ENCODE data around the gene CLSTN2.

CLSTN2 gene

DNA sequence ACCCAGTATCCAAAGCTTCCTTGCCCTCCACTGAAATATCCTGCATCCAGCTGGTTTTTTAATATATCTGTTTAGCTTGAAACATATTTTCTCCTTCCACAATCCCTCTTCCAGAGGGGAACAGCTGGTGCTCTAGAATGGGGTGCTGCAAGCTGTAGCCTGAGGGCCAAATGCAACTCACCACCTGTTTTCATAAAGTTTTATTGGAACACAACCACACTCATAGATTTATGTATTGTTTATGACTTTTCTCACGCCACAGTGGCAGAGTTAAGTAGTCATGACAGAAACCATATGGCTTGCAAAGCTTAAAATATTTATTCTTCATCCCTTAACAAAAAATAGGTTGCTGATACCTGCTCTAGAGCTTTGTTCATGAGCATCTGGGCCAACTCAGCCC, 298.7 kb downstream of the CLSTN2 start:
- H3K27ac ChIP-seq (ENCODE audit: low read depth, low read length): no peak overlapping the region
- H3K4me1 ChIP-seq (ENCODE audit: control insufficient read depth, insufficient read depth, low read length): no peaks in the 10 kb centered on the region
- no peak overlapping the region for H3K4me3 ChIP-seq (ENCODE audit: low read length)
- no peaks in the 10 kb centered on the region for H3K27me3 ChIP-seq (ENCODE audit: control insufficient read depth, insufficient read depth, low read length)
- no peak overlapping the region for H3K9ac ChIP-seq (ENCODE audit: low read length)
- no peaks in the 10 kb centered on the region for H3K36me3 ChIP-seq (ENCODE audit: control insufficient read depth, insufficient read depth, low read length)

DNA sequence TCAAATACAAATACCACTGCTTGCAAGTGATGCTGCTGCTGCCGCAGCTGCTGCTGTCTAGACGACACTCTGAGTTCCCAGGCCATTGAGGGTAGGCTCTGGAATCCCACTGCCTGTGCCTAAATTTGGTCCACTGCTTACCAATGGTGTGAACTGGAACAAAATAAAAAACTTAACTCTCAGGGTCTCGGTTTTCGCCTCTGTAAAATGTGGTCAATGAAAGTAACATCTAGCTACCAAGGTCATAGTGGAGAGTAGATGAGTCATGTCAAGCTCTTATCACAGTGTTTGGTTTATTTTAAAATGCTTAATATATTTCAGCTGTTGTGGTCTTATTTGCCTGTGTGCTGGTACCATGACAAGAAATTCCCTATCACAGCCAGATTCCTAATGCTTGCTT, 299.3 kb downstream of the CLSTN2 start:
- Histone ChIP-seq H3K9ac (ENCODE audit: low read length) (no peak overlapping the region), H3K27ac (ENCODE audit: low read depth, low read length) (no peak overlapping the region), H3K4me3 (ENCODE audit: low read length) (no peak overlapping the region), H3K4me1 (ENCODE audit: control insufficient read depth, insufficient read depth, low read length) (no peaks in the 10 kb centered on the region), H3K36me3 (ENCODE audit: control insufficient read depth, insufficient read depth, low read length) (no peaks in the 10 kb centered on the region), H3K27me3 (ENCODE audit: control insufficient read depth, insufficient read depth, low read length) (no peaks in the 10 kb centered on the region)

DNA sequence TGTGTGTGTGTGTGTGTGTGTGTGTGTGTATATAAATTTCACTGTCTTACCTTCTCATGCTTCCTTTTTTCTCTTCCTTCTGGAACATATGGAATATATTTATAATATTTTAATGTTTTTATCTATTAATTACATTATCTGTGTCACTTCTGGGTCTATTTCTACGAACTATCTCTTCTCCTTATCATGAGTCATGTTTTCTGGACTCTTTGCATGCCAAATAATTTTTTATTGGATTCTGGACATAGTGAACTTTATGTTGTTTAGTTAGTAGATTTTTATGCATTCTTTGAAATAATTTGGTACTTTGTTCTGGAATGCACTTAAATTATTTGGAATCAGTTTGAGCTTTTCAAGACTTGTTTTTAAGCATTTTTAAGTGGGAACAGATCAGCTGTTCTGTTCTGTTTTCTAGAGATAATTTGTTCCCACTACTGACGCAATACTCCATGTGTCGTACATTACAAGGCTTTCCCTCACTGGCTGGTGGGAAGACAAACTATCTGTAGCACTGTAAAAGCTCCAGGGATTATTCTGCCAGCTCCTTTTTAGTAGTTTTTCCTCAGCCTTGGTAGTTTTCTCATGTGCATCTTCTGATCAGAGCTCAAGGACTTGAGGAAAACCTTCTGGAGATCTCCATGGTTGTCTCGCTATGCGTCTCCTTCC, 302.0 kb downstream of the CLSTN2 start:
- Histone ChIP-seq H3K27me3 (ENCODE audit: control insufficient read depth, insufficient read depth, low read length) (no peaks in the 10 kb centered on the region), H3K36me3 (ENCODE audit: control insufficient read depth, insufficient read depth, low read length) (no peaks in the 10 kb centered on the region), H3K9ac (ENCODE audit: low read length) (no peak overlapping the region), H3K4me3 (ENCODE audit: low read length) (no peak overlapping the region), H3K27ac (ENCODE audit: low read depth, low read length) (no peak overlapping the region), H3K4me1 (ENCODE audit: control insufficient read depth, insufficient read depth, low read length) (no peaks in the 10 kb centered on the region)

DNA sequence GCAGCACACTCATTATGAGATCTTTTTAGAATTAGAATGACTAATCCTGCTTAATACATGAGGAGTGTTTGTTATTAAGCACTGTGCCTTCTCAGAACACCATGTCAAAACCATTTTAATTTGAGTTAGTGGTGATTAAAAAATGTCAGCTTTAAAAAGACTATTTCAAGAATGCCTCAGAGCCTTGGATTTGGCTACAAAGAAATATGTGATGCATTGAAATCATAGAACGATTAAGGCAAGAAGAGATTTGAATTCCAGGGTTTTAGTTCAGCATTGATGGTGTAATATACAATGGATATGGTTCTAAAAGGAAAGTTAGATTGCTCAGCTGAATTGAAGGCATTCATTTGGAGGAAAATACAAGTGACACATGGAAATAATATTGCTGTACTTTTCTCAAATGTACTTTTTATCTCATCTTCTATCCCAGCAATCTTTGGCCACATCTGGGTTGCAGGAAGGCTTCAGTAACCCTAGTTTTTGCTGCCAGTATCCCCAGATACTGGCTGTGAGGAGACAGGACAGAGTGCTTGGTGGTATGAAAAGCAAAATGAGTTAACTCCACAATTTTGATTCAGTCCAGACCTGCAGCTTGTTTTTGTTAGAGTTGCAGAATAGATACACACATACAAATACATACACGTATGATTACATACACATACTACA, 303.8 kb downstream of the CLSTN2 start:
- no peaks in the 10 kb centered on the region for H3K27me3 ChIP-seq (ENCODE audit: control insufficient read depth, insufficient read depth, low read length)
- H3K36me3 ChIP-seq (ENCODE audit: control insufficient read depth, insufficient read depth, low read length): no peaks in the 10 kb centered on the region
- no peaks in the 10 kb centered on the region for H3K4me1 ChIP-seq (ENCODE audit: control insufficient read depth, insufficient read depth, low read length)
- H3K9ac ChIP-seq (ENCODE audit: low read length): no peak overlapping the region
- H3K4me3 ChIP-seq (ENCODE audit: low read length): no peak overlapping the region
- no peak overlapping the region for H3K27ac ChIP-seq (ENCODE audit: low read depth, low read length)

DNA sequence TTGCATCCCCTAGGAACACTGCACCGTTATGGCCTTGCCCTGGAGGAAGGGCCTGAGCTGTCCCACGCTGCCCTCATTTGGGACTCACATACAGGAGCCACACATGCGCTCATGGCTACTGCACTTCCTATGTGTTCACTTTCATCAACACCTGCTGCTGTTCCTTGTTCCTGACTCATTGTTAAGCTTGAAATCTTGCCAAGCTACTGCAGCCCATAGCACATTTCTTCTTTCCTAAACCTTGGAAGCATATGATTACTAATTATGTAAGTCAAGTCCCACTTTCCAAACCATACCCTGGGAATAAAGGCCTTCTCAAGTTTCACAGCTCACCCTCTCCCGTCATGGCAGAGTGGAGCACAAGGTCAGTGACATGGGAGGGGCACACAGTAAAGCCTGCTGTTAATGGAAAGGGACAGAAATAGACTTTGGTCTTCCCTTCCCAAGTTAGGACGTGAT, 307.9 kb downstream of the CLSTN2 start:
- no peaks in the 10 kb centered on the region for H3K36me3 ChIP-seq (ENCODE audit: control insufficient read depth, insufficient read depth, low read length)
- no peak overlapping the region for H3K9ac ChIP-seq (ENCODE audit: low read length)
- no peak overlapping the region for H3K4me3 ChIP-seq (ENCODE audit: low read length)
- no peak overlapping the region for H3K27ac ChIP-seq (ENCODE audit: low read depth, low read length)
- H3K4me1 ChIP-seq (ENCODE audit: control insufficient read depth, insufficient read depth, low read length): no peaks in the 10 kb centered on the region
- no peaks in the 10 kb centered on the region for H3K27me3 ChIP-seq (ENCODE audit: control insufficient read depth, insufficient read depth, low read length)

DNA sequence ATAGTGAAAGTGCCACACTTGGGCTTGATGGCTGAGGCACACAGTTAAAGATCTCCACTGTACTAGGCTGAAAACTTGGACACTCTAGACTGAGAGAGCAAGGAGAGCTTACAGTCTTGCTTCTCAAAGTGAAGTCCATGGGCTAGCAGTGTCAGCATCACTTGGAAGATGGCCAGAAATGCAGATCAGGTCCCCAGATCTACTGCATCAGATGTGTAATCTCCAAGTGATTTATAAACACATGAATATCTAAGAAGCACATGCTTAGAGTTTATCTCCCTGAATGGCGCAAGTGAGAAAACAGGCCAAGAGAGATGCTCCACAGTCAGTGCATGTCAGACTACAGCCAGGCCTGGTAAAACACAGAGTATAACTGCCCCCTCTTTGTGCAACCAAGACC, 308.6 kb downstream of the CLSTN2 start:
- Histone ChIP-seq H3K27ac (ENCODE audit: low read depth, low read length) (no peak overlapping the region), H3K4me3 (ENCODE audit: low read length) (no peak overlapping the region), H3K36me3 (ENCODE audit: control insufficient read depth, insufficient read depth, low read length) (no peaks in the 10 kb centered on the region), H3K4me1 (ENCODE audit: control insufficient read depth, insufficient read depth, low read length) (no peaks in the 10 kb centered on the region), H3K9ac (ENCODE audit: low read length) (no peak overlapping the region), H3K27me3 (ENCODE audit: control insufficient read depth, insufficient read depth, low read length) (no peaks in the 10 kb centered on the region)

DNA sequence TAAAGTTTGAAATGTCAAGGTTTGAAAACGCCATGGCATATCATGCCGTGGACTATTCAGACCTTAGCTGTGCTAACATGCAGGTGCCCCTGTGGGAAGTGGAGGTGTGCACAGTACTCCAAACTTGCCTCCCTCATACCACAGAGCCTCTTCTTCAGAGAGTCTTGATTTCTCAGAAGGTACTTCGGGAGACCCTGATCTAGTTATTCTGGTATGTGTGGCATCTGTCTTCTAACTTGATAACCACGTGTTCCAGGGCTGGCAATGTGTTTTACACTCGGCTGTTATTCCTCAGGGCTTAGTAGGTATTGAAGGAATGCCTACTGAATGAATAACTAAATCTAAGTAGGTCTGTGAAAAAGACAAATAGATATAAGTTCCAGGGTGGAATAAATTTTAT, 309.9 kb downstream of the CLSTN2 start:
- Histone ChIP-seq H3K9ac (ENCODE audit: low read length) (no peak overlapping the region), H3K4me1 (ENCODE audit: control insufficient read depth, insufficient read depth, low read length) (no peaks in the 10 kb centered on the region), H3K4me3 (ENCODE audit: low read length) (no peak overlapping the region), H3K27ac (ENCODE audit: low read depth, low read length) (no peak overlapping the region), H3K27me3 (ENCODE audit: control insufficient read depth, insufficient read depth, low read length) (no peaks in the 10 kb centered on the region), H3K36me3 (ENCODE audit: control insufficient read depth, insufficient read depth, low read length) (no peaks in the 10 kb centered on the region)

DNA sequence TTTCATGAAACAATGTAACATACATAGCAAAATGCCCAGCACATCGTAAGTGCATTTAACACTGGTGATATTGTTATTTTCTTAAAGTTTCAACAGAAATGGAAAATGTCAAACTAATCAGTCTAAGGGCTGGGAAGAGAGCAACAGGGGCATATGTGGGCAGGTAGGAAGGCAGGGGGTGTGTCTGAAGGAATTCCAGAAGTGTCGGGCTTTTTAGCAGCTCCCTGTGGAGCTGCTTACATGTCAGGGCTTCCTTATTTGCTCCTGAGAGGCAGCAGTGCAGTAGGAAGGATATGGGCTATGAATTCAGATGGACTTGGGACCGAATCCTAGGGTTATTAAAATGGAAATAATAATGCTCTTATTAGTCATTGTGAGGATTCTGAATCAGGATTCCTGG, 311.6 kb downstream of the CLSTN2 start:
- Histone ChIP-seq H3K36me3 (ENCODE audit: control insufficient read depth, insufficient read depth, low read length) (no peaks in the 10 kb centered on the region), H3K27me3 (ENCODE audit: control insufficient read depth, insufficient read depth, low read length) (no peaks in the 10 kb centered on the region), H3K4me1 (ENCODE audit: control insufficient read depth, insufficient read depth, low read length) (no peaks in the 10 kb centered on the region), H3K4me3 (ENCODE audit: low read length) (no peak overlapping the region), H3K9ac (ENCODE audit: low read length) (no peak overlapping the region), H3K27ac (ENCODE audit: low read depth, low read length) (no peak overlapping the region)

DNA sequence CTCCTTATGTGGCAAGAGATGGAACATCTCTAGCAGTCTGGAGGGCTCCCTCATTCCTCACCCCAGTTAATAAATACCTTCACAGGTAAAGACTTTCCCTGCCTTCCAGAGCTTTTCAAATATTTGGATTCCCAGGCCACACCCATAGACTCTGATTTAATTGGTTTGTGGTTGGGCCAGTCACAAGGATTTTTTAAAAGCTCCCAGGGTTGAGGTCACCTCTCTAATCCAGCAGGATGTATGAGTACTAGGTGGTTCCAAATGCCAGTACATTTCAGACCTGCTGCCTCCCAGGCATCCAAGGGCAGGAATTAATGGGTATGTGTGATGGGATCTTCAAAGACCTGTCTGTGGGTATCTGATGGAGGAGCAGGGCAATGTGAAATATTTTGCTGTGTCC, 312.8 kb downstream of the CLSTN2 start:
- Histone ChIP-seq H3K4me1 (ENCODE audit: control insufficient read depth, insufficient read depth, low read length) (no peaks in the 10 kb centered on the region), H3K27me3 (ENCODE audit: control insufficient read depth, insufficient read depth, low read length) (no peaks in the 10 kb centered on the region), H3K9ac (ENCODE audit: low read length) (no peak overlapping the region), H3K4me3 (ENCODE audit: low read length) (no peak overlapping the region), H3K36me3 (ENCODE audit: control insufficient read depth, insufficient read depth, low read length) (no peaks in the 10 kb centered on the region), H3K27ac (ENCODE audit: low read depth, low read length) (no peak overlapping the region)

DNA sequence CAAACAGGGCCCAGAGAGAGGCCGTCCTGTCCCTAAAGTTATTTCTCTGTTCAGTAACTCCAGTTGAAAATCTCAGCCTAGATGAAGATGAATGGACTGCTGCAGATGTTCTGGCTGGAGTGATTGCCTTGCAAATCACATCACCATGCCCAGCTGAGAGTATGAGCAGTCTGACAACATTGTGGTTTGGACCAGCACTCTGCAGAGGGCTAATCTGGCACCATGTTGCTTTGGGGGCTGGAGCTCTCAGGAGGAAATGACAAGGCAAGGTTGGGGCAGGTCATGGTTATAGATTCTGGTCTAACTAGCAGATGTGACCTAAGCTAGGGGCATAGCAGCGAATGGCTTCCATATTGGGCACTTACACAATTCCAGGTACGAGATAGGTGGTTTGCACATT, 314.2 kb downstream of the CLSTN2 start:
- Histone ChIP-seq H3K27me3 (ENCODE audit: control insufficient read depth, insufficient read depth, low read length) (no peaks in the 10 kb centered on the region), H3K4me1 (ENCODE audit: control insufficient read depth, insufficient read depth, low read length) (no peaks in the 10 kb centered on the region), H3K36me3 (ENCODE audit: control insufficient read depth, insufficient read depth, low read length) (no peaks in the 10 kb centered on the region), H3K9ac (ENCODE audit: low read length) (no peak overlapping the region), H3K4me3 (ENCODE audit: low read length) (no peak overlapping the region), H3K27ac (ENCODE audit: low read depth, low read length) (no peak overlapping the region)

DNA sequence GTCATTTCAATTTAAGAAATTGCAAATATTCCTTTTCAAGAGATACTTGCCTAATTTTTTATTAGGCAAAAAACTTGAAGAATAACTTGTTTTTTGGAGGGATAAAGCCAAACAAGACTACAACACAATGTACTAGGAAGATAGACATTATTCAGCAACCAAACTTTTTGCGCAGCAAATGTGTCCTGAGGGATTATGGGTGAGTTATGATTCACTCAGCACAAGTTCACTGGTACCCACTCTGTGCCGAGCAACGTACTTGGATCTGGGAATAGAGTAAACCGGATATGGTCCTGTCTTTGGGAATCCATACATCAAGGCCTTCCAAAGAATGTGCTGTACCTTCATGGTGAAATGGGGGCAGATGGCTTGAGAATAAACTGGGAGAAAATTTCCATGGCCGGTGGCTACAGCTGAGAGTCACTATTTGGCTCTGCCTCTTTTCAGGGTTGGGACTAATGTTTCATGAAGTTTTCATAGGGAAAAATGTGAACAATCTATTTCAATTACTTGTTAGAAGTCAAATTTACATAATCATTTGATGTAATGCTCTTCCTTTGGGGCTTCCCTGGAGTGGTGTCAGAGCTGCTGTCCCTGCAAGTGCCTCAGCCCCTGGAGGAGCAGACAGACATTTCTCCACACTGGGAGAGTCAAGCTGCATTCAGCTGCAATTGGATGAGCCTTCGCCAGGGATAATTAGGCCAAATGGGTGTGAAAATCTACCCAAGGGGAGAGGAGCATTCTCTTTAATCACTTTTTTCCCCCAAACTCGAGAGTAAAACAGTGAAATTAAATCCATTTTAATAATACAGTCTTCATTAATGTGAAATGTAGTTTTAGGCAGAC, 315.2 kb downstream of the CLSTN2 start:
- no peaks in the 10 kb centered on the region for H3K27me3 ChIP-seq (ENCODE audit: control insufficient read depth, insufficient read depth, low read length)
- no peaks in the 10 kb centered on the region for H3K36me3 ChIP-seq (ENCODE audit: control insufficient read depth, insufficient read depth, low read length)
- H3K4me3 ChIP-seq (ENCODE audit: low read length): no peak overlapping the region
- H3K27ac ChIP-seq (ENCODE audit: low read depth, low read length): no peak overlapping the region
- no peaks in the 10 kb centered on the region for H3K4me1 ChIP-seq (ENCODE audit: control insufficient read depth, insufficient read depth, low read length)
- H3K9ac ChIP-seq (ENCODE audit: low read length): no peak overlapping the region

DNA sequence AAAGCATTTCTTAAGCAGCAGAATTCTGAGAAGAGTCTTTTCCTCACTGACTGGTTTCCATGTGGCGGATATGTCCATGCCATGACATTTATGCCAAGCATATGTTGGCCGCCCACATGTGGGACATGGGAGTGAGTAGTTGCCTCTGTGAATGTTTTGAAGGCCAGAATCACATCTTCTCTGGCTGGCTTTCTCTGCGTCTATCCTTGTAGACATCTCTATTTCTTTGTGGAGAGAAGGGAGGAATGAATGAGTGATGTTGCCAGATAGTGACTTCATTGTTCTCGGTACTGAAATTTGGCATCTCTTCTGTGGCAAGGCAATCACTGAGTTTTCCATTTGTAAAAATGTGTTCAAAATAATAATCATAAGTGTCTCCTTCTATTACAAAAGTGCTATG, 316.0 kb downstream of the CLSTN2 start:
- H3K4me3 ChIP-seq (ENCODE audit: low read length): no peak overlapping the region
- H3K9ac ChIP-seq (ENCODE audit: low read length): no peak overlapping the region
- no peaks in the 10 kb centered on the region for H3K27me3 ChIP-seq (ENCODE audit: control insufficient read depth, insufficient read depth, low read length)
- no peak overlapping the region for H3K27ac ChIP-seq (ENCODE audit: low read depth, low read length)
- no peaks in the 10 kb centered on the region for H3K4me1 ChIP-seq (ENCODE audit: control insufficient read depth, insufficient read depth, low read length)
- no peaks in the 10 kb centered on the region for H3K36me3 ChIP-seq (ENCODE audit: control insufficient read depth, insufficient read depth, low read length)

Data from rectal smooth muscle tissue (tissue), 1 donor.